Measurements from ENCODE around the gene ZNF280B. TPM values are rescaled to one million over a fixed set of nuclear protein-coding genes. Genes with fewer than 3 reads are reported as not detected.

The ZNF280B gene
- total and polyA plus RNA-seq, 10 of the 15 experiments (the other 5 are each of a cell fraction or from before 2014, with no cell fraction given): 0.28 to 2.2 (median 1.1) TPM

DNA sequence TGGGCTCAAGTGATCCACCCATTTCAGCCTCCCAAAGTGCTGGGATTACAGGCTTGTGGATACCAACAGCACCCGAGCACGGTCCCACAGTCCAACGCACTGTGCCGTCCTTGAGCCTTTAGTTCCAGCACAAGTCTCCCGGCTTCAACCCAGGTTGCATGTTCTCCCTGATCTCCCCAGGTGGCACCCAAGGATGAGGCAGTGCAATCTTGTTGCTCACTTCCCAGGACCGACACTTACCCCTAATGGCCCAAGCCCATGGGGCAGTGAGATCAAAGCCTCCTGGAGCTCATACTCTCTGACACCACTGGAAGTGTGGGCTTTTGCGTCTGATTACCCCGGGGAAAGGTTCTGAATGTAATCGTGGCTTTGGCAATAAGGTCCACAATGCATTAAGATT is 47.1 kb upstream of the ZNF280B start:
- 79% methylated on average over 9 of the region's 9 CpGs for WGBS (ENCODE audit: insufficient coverage, insufficient replicate concordance, low lambda C conversion rate, missing lambda C conversion rate)
- ATAC-seq: no peak
- no peak for FAIRE-seq
- no peaks in the 10 kb centered on the region for H3K36me3 ChIP-seq (ENCODE audit: control insufficient read depth in 2 of 2, insufficient read depth in 2 of 2, low read length in 1 of 2)
- 0 out of 2 replicates have a peak, but pooled peaks cover 4% of the 10 kb centered on the region for H3K4me1 ChIP-seq (ENCODE audit: control insufficient read depth, insufficient read depth, low read length)
- no peaks in the 10 kb centered on the region for H3K27me3 ChIP-seq (replicated peaks in 1 of 2; ENCODE audit: control insufficient read depth in 2 of 2, insufficient read depth in 2 of 2, low read length in 1 of 2)
- no peak overlapping the region for H2AFZ ChIP-seq (ENCODE audit: control insufficient read depth, low read depth, low read length)
- ChIA-PET SMC1A (ENCODE audit: uncharacterized antibody, unreplicated experiment) (no interaction called here), RAD21 (ENCODE audit: unreplicated experiment) (interaction anchor here (1.3 kb wide), 1 partner anchor 198 kb away, joined by 3 read pairs; no protein-coding TSS in a partner anchor), POLR2A (no interaction called here), CTCF (interaction anchor here (0.7 to 3.5 kb wide), 2 partner anchors 40 to 91 kb away, joined by 3 to 21 read pairs; no protein-coding TSS in a partner anchor)
- H3K27ac ChIP-seq (ENCODE audit: control insufficient read depth, insufficient read depth): no peak overlapping the region
- no peaks in the 10 kb centered on the region for H3K79me2 ChIP-seq (ENCODE audit: control insufficient read depth, insufficient read depth, low read length)
- in situ Hi-C loops (cut with MboI) (no loop called here), intact Hi-C loops (cut with micrococcal nuclease; ENCODE audit: unreplicated experiment) (loop anchor here (10.0 kb wide), 1 partner anchor 131 kb away; no protein-coding TSS in a partner anchor)
- no peak overlapping the region for H3K4me3 ChIP-seq
- BruUV-seq (replicated peaks): no TSS peak
- no peak for DNase-seq (ENCODE audit: low read depth, low spot score)
- H3K9me3 ChIP-seq (replicated peaks; ENCODE audit: control insufficient read depth, insufficient read depth, low read length): no peaks in the 10 kb centered on the region
- H3K9ac ChIP-seq (ENCODE audit: control insufficient read depth, insufficient read depth, low read length): no peak overlapping the region
- H3K4me2 ChIP-seq (ENCODE audit: control insufficient read depth, insufficient read depth): no peak overlapping the region
- H4K20me1 ChIP-seq (ENCODE audit: control insufficient read depth, insufficient read depth): no peaks in the 10 kb centered on the region
- no peak for TF ChIP-seq WRNIP1 (IDR thresholded peaks at IDR 0.05; ENCODE audit: borderline replicate concordance, low read depth, low read length)
- no peak for TF ChIP-seq ASH2L (IDR thresholded peaks at IDR 0.05; ENCODE audit: borderline replicate concordance, low read depth)
- TF ChIP-seq SIN3A (IDR thresholded peaks at IDR 0.05; ENCODE audit: low read depth, low read length): no peak

DNA sequence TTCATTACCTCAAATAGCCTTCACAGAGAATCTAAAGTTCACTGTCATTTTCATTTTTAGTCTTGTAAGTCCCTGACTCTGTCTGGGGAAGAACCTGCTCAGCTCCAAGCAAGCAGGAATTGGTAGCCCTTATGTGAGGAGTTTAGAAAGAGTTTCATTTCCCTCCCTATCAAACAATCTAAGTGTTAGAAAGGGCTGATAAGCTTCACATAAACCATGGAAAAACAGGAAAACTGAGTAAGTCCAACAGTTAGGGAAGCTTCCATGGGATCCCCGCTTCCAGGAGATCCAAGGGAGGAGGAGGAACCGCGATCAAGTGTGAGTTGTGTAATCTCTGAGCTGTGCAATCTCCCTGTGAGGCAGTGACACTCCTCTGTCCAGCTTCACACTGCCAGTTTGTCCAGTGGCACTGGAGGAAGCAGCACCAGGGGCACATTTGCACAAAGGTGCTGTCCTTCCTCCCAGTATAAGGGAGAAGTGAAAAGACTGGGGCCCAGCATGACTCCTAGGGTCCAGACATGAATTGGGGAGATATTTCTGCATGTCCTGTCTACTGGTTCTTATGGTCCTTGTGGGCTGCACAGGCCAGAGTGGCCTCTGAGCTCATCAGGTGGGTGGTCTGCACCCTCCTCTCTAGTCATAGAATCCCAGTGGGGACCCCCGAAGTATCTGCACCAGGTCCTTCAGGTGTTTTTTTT is 46.2 kb upstream of the ZNF280B start:
- 0 out of 2 replicates have a peak overlapping the region, but pooled peaks have one; percentile 17 for H3K4me2 ChIP-seq (ENCODE audit: control insufficient read depth, insufficient read depth)
- intact Hi-C loops (cut with micrococcal nuclease; ENCODE audit: unreplicated experiment) (loop anchor here (10.0 kb wide), 1 partner anchor 130 kb away; no protein-coding TSS in a partner anchor), in situ Hi-C loops (cut with MboI) (no loop called here)
- RAD21 ChIA-PET (ENCODE audit: unreplicated experiment): interaction anchor here (0.7 to 1.5 kb wide), 7 partner anchors 89 to 197 kb away, joined by 3 to 7 read pairs (median 3); no protein-coding TSS in a partner anchor
- 0 out of 2 replicates have a peak, but pooled peaks cover 4% of the 10 kb centered on the region for H3K4me1 ChIP-seq (ENCODE audit: control insufficient read depth, insufficient read depth, low read length)
- H4K20me1 ChIP-seq (ENCODE audit: control insufficient read depth, insufficient read depth): no peaks in the 10 kb centered on the region
- ATAC-seq: peak; percentile 73
- CTCF ChIA-PET: interaction anchor here (0.6 to 3.5 kb wide), 9 partner anchors 19 to 510 kb away, joined by 3 to 21 read pairs (median 3); partner anchors contain the start of gene ZNF280B
- FAIRE-seq: no peak
- H3K79me2 ChIP-seq (ENCODE audit: control insufficient read depth, insufficient read depth, low read length): no peaks in the 10 kb centered on the region
- no TSS peak for BruUV-seq (replicated peaks)
- POLR2A ChIA-PET: interaction anchor here (0.5 kb wide), 1 partner anchor 75 kb away, joined by 5 read pairs; no protein-coding TSS in a partner anchor
- no peaks in the 10 kb centered on the region for H3K36me3 ChIP-seq (ENCODE audit: control insufficient read depth in 2 of 2, insufficient read depth in 2 of 2, low read length in 1 of 2)
- DNase-seq (ENCODE audit: low read depth, low spot score): no peak
- H3K9me3 ChIP-seq (replicated peaks; ENCODE audit: control insufficient read depth, insufficient read depth, low read length): no peaks in the 10 kb centered on the region
- H3K27ac ChIP-seq (ENCODE audit: control insufficient read depth, insufficient read depth): no peak overlapping the region
- SMC1A ChIA-PET (ENCODE audit: uncharacterized antibody, unreplicated experiment): interaction anchor here (0.8 to 1.6 kb wide), 6 partner anchors 9 to 124 kb away, joined by 3 to 7 read pairs (median 3); no protein-coding TSS in a partner anchor
- WGBS (ENCODE audit: insufficient coverage, insufficient replicate concordance, low lambda C conversion rate, missing lambda C conversion rate): 77% methylated on average over 4 of the region's 4 CpGs
- H3K4me3 ChIP-seq: no peak overlapping the region
- no peak overlapping the region for H2AFZ ChIP-seq (ENCODE audit: control insufficient read depth, low read depth, low read length)
- H3K9ac ChIP-seq (ENCODE audit: control insufficient read depth, insufficient read depth, low read length): no peak overlapping the region
- no peaks in the 10 kb centered on the region for H3K27me3 ChIP-seq (replicated peaks in 1 of 2; ENCODE audit: control insufficient read depth in 2 of 2, insufficient read depth in 2 of 2, low read length in 1 of 2)
- TF ChIP-seq IKZF1 (conservative IDR thresholded peaks at IDR 0.05): peak; percentile 66
- TF ChIP-seq, protein P1, sequence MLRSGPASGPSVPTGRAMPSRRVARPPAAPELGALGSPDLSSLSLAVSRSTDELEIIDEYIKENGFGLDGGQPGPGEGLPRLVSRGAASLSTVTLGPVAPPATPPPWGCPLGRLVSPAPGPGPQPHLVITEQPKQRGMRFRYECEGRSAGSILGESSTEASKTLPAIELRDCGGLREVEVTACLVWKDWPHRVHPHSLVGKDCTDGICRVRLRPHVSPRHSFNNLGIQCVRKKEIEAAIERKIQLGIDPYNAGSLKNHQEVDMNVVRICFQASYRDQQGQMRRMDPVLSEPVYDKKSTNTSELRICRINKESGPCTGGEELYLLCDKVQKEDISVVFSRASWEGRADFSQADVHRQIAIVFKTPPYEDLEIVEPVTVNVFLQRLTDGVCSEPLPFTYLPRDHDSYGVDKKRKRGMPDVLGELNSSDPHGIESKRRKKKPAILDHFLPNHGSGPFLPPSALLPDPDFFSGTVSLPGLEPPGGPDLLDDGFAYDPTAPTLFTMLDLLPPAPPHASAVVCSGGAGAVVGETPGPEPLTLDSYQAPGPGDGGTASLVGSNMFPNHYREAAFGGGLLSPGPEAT (IDR thresholded peaks at IDR 0.05; ENCODE audit: low read depth): no peak
- TF ChIP-seq TCF3 (IDR thresholded peaks at IDR 0.05; ENCODE audit: borderline replicate concordance, insufficient read depth, low read depth, low read length): no peak
- peak; percentile 24 for TF ChIP-seq MEF2B (IDR thresholded peaks at IDR 0.05; ENCODE audit: partially characterized antibody, poor library complexity, severe bottlenecking)
- no peak for TF ChIP-seq YBX1 (IDR thresholded peaks at IDR 0.05)
- TF ChIP-seq NR2C2 (IDR thresholded peaks at IDR 0.05; ENCODE audit: borderline replicate concordance, control insufficient read depth, insufficient read length, low read depth): no peak
- no peak for TF ChIP-seq PKNOX1 (IDR thresholded peaks at IDR 0.05)
- TF ChIP-seq ZNF274 (IDR thresholded peaks at IDR 0.05; ENCODE audit: insufficient read depth, insufficient read length): no peak
- TF ChIP-seq CBX5 (IDR thresholded peaks at IDR 0.05; ENCODE audit: low read depth): no peak
- no peak for TF ChIP-seq SREBF2 (IDR thresholded peaks at IDR 0.05; ENCODE audit: low read length)
- TF ChIP-seq STAT3 (IDR thresholded peaks at IDR 0.05; ENCODE audit: low read depth, low read length): no peak

Measured in GM12878 (cell line).